GM19025 (cell line): ENCODE measurements around the gene ZNF711.
"Not testable (repeated sequence)": the region's sequence is repeated elsewhere in the genome, so short reads cannot be mapped to it uniquely, and the experiment has no call there.

Experiments used
- ATAC-seq: cut with Tn5 transposase; IDR thresholded peaks from one replicate; pipeline ENCODE4 v1.9.1; 2021; ENCODE audit warnings: mild to moderate bottlenecking, low read depth, moderate library complexity; ENCODE audit not compliant: unreplicated experiment

Gene ZNF711

DNA sequence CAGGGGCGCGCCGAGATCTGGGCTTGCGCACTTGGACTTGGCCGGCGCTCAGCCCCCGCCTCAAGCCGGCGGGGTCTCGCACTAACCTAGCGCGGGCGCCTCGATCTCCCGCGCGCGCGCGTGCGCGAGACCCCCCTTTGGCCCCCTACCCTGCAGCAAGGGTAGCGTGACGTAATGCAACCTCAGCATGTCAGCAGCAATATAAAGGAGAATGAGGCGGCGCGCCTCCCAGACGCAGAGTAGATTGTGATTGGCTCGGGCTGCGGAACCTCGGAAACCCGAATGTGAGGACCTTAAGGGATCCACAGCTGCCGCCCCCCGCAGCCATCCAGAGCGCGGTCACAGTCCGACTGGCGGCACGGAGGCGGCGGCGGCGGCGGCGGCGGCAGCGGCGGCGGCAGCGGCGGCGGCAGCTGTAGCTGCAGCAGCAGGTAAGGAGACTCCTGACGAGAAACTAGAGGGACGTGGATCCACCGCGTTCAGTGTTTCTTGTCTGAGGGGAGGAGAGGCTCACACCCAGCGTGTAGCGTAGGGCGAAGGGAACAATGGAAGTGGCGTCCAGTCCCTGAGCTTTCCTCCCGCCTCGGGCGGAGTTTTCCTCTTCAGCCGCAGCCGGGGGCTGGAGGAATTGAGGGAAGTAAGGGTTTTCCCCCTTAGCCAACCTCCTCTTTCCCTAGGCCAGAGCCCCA lies at the start of gene ZNF711, which contains the start of gene SATL1:
ZNF711 (plus strand) TSS at position 231 of the 689 bp plus-strand sequence. CDS start 3,582 bp downstream, outside the sequence.
SATL1 (minus strand) TSS at position 19 of the 689 bp plus-strand sequence. CDS start 134,811 bp downstream, outside the sequence.
- ATAC-seq, result peak; percentile 42

DNA sequence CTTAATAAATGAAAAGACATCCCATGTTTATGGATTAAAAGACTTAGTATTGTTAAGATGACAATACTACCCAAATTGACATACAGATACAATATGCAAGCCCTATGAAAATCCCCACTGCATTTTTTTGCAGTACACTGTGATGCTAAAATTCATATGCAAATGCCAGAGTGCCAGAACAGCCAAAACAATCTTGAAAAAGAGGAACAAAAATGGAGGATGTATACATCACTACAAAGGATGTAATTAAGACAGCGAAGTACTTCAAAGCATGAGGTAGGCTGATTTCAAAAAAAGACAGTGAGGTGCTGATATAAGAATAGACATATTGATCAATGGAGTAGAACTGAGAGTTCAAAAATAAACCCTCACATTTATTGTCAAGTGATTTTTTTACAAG lies 47.5 kb upstream of the ZNF711 start:
- ATAC-seq, result no peak

DNA sequence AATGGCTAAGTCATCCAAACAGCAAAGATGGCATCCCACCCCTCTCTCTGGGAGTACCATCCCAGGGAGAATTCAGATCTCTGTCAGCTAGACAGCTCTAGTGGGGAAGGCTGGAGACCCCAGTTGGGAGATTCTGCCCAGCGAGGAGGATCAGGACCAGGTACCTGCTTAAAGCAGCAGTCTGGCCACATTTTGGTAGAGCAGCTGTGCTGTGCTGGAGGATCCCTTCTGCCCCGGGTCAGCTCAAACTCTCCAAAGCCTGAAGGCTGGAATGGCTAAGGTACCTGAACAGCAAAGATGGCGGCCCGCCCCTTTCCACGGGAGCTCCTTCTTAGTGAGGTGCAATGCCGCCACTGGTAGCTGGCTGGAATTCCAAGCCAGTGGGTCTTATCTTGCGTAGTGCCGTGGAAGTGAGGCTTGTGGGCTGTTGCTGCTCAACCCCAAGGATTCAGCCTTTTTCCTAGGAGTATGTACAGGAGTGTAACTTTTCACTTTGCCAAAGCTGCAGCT lies 40.3 kb upstream of the ZNF711 start:
- no peak for ATAC-seq

DNA sequence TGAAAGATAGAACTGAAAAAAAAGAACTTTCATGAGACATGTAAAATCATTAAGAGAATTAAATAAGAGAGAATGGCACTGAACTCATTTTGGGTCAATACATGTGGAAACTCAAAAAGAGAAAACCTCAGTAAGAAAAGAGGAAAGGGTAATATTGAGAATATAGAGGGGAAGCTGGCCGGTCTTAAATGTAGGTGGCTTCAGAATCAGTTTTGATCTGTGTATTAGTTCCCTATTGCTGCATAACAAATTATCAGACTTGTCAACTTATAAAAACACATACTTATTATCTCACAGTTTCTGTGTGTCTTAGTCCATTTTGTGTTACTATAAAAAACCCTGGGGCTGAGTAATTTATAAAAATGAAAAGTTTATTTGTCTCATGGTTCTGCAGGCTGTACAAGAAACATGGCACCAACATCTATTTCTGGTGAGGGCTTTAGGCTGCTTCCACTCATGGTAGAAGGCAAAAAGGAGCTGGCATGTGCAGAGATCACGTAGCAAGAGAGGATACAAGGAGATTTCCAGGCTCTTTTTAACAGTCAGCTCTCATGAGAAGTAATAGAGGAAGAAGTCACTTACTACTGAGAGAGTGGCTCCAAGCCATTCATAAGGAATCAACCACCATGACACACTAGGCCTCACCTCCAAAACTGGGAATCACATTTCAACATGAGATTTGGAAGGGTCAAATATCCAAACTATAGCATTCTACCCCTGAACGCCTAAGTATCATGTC lies 29.8 kb upstream of the ZNF711 start:
- ATAC-seq, result no peak

DNA sequence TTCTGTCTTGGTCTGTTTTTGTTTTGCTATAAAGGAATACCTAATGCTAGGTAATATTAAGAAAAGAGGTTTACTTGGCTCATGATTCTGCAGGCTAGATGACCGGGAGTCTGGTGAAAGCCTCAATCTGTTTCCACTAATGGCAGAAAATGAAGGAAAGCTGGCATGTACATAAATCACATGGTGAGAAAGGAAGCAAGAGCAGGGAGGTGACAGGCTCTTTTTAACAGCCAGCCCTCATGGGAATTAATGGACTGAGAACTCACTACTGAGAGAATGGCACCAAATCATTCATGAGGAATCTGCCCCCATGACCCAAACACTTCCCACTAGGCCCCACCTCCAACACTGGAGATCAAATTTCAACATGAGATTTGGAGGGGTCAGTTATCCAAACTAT lies 27.8 kb upstream of the ZNF711 start:
- no peak for ATAC-seq

DNA sequence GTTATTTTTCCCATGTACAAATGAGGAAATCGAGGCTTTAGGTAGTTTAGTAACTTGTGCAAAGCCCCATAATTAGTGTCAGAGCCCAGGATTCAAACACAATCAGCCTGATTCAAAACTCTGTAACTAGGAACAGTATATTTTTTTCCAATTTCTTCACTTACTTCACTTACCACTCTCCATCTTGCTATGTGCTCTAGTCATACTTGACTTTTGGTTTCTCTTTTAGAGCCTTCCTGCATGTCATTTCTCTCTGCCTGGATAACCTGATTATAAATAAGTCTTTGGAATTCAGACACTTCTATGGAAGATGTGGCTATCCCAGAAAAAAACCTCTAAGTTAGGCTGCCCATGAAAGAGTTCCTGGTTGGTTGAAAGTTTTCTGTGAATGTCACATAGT lies 22.4 kb upstream of the ZNF711 start:
- no peak for ATAC-seq

DNA sequence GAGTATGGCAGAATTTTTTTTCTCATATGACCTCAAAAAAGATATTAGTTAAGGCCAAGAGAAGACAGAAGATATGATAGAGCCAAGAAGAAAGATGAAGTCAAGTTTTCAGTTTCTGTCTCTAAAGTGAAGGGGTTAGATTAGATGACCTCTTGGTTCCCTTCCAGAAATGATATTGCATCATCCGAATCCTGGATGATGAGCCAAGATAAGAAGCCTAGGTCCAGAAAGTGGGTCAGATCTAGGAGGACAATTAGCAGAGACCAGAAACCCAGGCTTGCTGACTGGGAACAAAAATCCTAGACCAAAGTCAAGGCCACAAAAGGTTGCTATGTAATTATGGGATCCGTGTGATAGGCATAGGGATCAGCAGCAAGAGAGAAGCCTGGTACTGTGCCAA lies 20.4 kb upstream of the ZNF711 start:
- ATAC-seq, result no peak

DNA sequence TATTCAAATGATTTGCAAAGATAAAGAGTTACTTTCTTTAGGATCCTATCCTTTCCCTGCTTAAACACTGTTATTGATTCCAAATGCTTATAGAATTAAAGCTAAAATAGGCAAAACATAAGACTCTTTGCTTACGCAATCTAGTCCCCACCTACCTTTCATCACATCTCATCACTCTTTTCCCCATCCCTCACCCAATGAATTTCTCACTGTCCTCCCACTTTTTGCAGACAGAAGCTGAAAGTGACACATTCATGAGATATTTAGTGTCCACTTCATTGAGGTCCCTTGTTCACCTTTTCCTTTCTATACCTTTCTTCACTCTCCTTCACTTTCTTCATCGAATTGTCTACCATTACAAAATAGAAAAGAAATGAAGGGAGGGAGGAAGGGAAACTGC lies 636 bp upstream of the ZNF711 start:
- ATAC-seq, result no peak

DNA sequence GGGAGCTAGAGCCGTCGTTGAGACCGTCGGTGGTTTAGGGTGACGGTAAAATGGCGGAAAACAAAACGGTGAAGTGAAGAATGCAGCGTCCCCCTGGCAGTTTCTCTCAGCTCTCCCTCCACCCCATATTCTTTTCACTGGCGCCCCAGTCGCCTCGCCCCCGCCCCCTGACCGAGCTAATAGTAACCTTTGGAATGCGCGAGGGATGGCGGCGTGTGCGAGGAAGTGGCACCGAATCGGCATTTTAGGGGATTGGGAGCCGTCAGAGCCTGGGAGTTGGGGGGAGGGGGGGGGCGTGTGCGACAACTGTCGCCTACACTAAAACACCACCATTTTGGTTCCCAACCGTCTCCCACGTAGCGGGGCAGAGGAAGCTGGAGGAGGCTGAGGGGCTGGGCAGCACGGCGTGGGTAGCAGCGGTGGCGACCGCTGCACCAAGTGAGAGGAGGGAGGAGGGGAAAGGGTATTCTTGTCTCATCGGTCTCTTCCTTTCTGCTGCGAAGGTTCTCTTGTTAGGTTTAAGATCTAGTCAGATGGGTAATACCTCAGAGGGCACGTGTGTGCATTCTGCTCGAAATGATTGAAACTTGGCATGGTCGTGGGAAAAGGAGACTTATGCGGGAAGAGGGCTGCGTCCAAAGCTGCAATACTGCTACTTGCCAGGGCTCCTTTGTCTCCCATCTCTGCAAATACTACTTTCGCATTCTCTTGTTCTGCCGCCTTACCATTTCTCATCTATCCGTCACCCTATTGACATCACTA lies 840 bp downstream of the ZNF711 start:
- peak; percentile 40 for ATAC-seq

DNA sequence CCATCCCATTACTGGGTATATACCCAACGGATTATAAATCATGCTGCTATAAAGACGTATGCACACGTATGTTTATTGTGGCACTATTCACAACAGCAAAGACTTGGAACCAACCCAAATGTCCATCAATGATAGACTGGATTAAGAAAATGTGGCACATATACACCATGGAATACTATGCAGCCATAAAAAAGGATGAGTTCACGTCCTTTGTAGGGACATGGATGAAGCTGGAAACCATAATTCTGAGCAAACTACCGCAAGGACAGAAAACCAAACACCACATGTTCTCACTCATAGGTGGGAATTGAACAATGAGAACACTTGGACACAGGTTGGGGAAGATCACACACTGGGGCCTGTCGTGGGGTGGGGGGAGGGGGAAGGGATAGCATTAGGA lies 41.5 kb downstream of the ZNF711 start:
- not testable (repeated sequence) for ATAC-seq

DNA sequence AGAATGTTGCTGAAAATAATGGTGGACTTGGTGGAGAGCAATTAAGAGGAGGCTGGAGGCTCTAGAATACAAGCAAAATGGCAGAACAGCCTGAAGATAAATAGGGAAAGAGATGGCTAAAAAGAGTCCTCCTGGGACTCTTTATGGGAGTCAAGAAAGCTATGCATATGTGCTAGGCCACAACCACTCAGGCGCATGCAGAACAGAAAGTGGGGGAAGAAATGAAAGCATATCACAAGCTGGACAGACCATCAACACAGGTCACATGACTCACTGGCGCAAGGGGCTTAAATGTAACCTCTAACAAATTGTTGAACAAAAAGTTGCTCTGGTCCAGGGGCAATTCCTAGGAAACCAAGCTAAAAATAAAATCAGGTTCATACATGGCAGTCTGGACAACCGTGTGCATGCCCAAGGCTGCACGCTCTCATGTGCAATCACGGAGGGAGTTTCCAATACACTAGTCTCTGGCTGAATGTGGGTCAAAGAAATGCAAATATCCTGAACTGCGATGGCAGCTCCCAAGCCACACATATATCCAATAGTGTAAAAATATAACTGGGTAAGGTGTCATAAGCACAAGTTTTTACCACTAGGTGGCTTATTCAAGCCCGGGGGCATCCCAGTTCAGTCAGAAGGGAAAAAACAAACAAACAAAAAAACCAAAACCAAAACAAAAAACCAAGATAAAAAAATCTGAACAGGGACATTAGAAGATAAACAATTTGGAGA lies 45.4 kb downstream of the ZNF711 start:
- no peak for ATAC-seq

DNA sequence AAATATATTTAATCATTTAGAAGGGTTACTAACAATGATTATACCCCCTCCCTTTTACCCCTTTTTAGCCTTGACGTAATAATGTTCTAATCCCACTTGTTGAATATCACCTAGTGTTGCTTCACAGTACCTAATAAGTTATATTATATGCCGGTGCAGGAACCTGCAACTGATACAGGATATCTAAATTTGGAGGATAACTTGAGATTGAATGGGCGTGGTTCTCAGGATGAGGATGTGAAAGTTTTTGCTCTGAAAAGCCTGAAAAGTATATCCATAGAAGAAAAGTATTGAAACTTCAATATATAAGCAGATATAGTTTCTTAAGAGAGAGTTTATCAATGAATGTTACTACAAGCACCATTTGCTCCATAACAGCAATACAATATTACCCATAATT lies 59.8 kb downstream of the ZNF711 start:
- ATAC-seq, result no peak

DNA sequence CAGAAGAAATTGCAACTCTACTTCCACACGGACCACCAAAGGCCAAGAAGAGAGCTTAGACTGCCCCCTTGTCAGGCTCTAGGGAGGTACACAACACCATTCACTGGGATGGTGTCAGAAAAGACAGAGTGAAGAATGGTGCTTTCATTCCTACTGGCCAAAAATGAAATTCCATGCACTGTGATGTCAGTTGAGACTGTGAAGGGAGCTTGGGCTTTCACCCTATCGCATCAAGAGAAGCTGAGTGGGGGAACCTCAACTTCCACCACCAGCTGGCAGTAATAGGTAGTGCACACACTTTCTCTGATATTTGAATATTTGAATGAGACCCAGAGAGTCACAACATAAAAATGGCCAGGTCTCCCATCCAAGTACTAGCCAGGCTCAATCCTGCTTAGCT lies 65.9 kb downstream of the ZNF711 start:
- ATAC-seq, result no peak

DNA sequence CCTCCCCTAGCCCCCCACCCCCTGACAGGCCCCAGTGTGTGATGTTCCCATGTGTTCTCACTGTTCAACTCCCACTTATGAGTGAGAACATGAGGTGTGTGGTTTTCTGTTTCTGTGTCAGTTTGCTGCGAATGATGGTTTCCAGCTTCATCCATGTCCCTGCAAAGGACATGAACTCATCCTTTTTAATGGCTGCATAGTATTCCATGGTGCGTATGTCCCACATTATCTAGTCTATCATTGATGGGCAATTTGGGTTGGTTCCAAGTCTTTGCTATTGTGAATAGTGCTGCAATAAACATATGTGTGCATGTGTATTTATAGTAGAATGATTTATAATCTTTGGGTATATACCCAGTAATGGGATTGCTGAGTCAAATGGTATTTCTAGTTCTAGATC lies 67.6 kb downstream of the ZNF711 start:
- not testable (repeated sequence) for ATAC-seq
